A549 (cell line): ENCODE measurements around the gene BOLA3.

Source experiments
- HOXA7 ChIP-seq: fragments of 250-450 bp; sonication (Bioruptor Pico); IDR thresholded peaks from 2 replicates; pipeline ENCODE4 v1.5.0; 2020; ENCODE audit warnings: mild to moderate bottlenecking, moderate library complexity
- TF ChIP-seq, protein P1 (sequence below): fragments of >200 bp; sonication (Bioruptor Twin); formaldehyde crosslinking; IDR thresholded peaks from 3 replicates; pipeline ENCODE4 v1.5.1; 2016

- no peak for TF ChIP-seq HOXA7 (CRISPR knock-in tag)
- TF ChIP-seq, protein P1, sequence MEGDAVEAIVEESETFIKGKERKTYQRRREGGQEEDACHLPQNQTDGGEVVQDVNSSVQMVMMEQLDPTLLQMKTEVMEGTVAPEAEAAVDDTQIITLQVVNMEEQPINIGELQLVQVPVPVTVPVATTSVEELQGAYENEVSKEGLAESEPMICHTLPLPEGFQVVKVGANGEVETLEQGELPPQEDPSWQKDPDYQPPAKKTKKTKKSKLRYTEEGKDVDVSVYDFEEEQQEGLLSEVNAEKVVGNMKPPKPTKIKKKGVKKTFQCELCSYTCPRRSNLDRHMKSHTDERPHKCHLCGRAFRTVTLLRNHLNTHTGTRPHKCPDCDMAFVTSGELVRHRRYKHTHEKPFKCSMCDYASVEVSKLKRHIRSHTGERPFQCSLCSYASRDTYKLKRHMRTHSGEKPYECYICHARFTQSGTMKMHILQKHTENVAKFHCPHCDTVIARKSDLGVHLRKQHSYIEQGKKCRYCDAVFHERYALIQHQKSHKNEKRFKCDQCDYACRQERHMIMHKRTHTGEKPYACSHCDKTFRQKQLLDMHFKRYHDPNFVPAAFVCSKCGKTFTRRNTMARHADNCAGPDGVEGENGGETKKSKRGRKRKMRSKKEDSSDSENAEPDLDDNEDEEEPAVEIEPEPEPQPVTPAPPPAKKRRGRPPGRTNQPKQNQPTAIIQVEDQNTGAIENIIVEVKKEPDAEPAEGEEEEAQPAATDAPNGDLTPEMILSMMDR = no peak
Observed at GRCh38 chr2:74095632-74096031, 52.1 kb downstream of the BOLA3 start.
